GM18870 (cell line): ENCODE data around the gene GDPD2.
"Not testable (repeated sequence)": the region's sequence is repeated elsewhere in the genome, so short reads cannot be mapped to it uniquely, and the experiment has no call there.

Experiments
- ATAC-seq: cut with Tn5 transposase; IDR thresholded peaks from one replicate; pipeline ENCODE4 v1.9.1; 2021; ENCODE audit warnings: moderate library complexity; ENCODE audit not compliant: unreplicated experiment

GDPD2 gene

GRCh38 chrX:70422851-70423341 lies at the start of gene GDPD2:
Gene GDPD2, plus strand, starts transcription at chrX:70423314. Its CDS starts 1,671 bp downstream, at chrX:70424985.
- no peak for ATAC-seq

GRCh38 chrX:70386235-70386634 lies 36.9 kb upstream of the GDPD2 start:
- ATAC-seq: no peak

- ATAC-seq: no peak
These were observed 24.2 kb upstream of the GDPD2 start for GRCh38 chrX:70398899-70399298.

- ATAC-seq: not testable (repeated sequence)
These were observed 22.9 kb upstream of the GDPD2 start for GRCh38 chrX:70400181-70400580.

GRCh38 chrX:70402721-70403120 lies 20.4 kb upstream of the GDPD2 start:
- no peak for ATAC-seq

GRCh38 chrX:70405003-70405402 lies 18.1 kb upstream of the GDPD2 start:
- ATAC-seq: no peak

GRCh38 chrX:70410921-70411320 lies 12.2 kb upstream of the GDPD2 start:
- no peak for ATAC-seq

GRCh38 chrX:70411475-70411874 lies 11.6 kb upstream of the GDPD2 start:
- no peak for ATAC-seq

- ATAC-seq: no peak
These were observed 1.5 kb upstream of the GDPD2 start for GRCh38 chrX:70421618-70422017.

- no peak for ATAC-seq
These were observed 992 bp downstream of the GDPD2 start for GRCh38 chrX:70423936-70424675.

- no peak for ATAC-seq
These were observed 1.7 kb downstream of the GDPD2 start for GRCh38 chrX:70424801-70425200.

- ATAC-seq: no peak
These were observed 3.5 kb downstream of the GDPD2 start for GRCh38 chrX:70426286-70427278.

GRCh38 chrX:70427365-70427764 lies 4.3 kb downstream of the GDPD2 start:
- no peak for ATAC-seq

- no peak for ATAC-seq
These were observed 6.6 kb downstream of the GDPD2 start for GRCh38 chrX:70429759-70430158.

GRCh38 chrX:70432936-70433847 lies 10.1 kb downstream of the GDPD2 start:
- no peak for ATAC-seq

GRCh38 chrX:70433848-70434351 lies 10.8 kb downstream of the GDPD2 start:
- ATAC-seq: peak; percentile 49

GRCh38 chrX:70434352-70434866 lies 11.3 kb downstream of the GDPD2 start:
- ATAC-seq: peak; percentile 17

GRCh38 chrX:70434914-70435586 lies 11.9 kb downstream of the GDPD2 start:
- no peak for ATAC-seq

GRCh38 chrX:70436343-70436742 lies 13.2 kb downstream of the GDPD2 start:
- ATAC-seq: no peak

- ATAC-seq: no peak
These were observed 13.9 kb downstream of the GDPD2 start for GRCh38 chrX:70437011-70437410.
